Gastrocnemius medialis (tissue), 4 donors: ENCODE measurements around the gene TEN1. TPM values are rescaled to one million over a fixed set of nuclear protein-coding genes. Genes with fewer than 3 reads are reported as not detected.

ENCODE experiments used
- ATAC-seq, 2 donors: fragments of 150-250 bp; one replicate each; pipeline ENCODE4 v1.9.1; 2016
- DNase-seq, 2 donors: peaks; one replicate each; pipeline ENCODE4 v3.0.0-alpha.2; 2019
- H3K27ac ChIP-seq, 4 donors: fragments of 200-600 bp; sonication (generic); 1 replicate in 1 of 4; 2 replicates in 3 of 4; pipeline ENCODE4 v1.5.1; 2016 to 2018; ENCODE audit warnings: mild to moderate bottlenecking in 2 of 4, moderate library complexity in 1 of 4
- H3K27me3 ChIP-seq, 3 donors: fragments of 200-600 bp; sonication (generic) in 2 of 3; 1 replicate in 1 of 3; 2 replicates in 2 of 3; pipeline versions ENCODE4 v1.5.1 to v1.6.0; 2016 to 2019; ENCODE audit warnings: mild to moderate bottlenecking in 1 of 3, moderate library complexity in 1 of 3
- H3K36me3 ChIP-seq, 2 donors: fragments of 200-600 bp; sonication (generic) in 1 of 2; one replicate each; pipeline ENCODE4 v1.5.1; 2017 to 2018
- H3K4me1 ChIP-seq, 2 donors: fragments of 200-600 bp; sonication (generic) in 1 of 2; one replicate each; pipeline ENCODE4 v1.5.1; 2016 to 2017; ENCODE audit warnings: mild to moderate bottlenecking in 2 of 2
- H3K4me3 ChIP-seq, 4 donors: fragments of 200-600 bp; sonication (generic) in 3 of 4; 1 replicate in 1 of 4; 2 replicates in 3 of 4; pipeline ENCODE4 v1.5.1; 2016 to 2019; ENCODE audit warnings: mild to moderate bottlenecking in 2 of 4
- H3K9me3 ChIP-seq, 3 donors: fragments of 200-600 bp; sonication (generic) in 2 of 3; 1 replicate in 1 of 3; 2 replicates in 2 of 3; pipeline ENCODE4 v1.5.1; 2016 to 2019
- POLR2A ChIP-seq, 2 donors: fragments of 450-650 bp; IDR thresholded peaks; one replicate each; pipeline ENCODE4 v1.6.1; 2017; ENCODE audit warnings: antibody characterized with exemption in 2 of 2, mild to moderate bottlenecking in 2 of 2, moderate library complexity in 2 of 2
- in situ Hi-C, 4 donors: fragments of 200-750 bp; cut with MboI; loops; one replicate each; pipeline versions ENCODE4 v1.15.0 to v1.8.0; 2017; ENCODE audit warnings: low sequenced_read_pairs in 4 of 4
- intact Hi-C: fragments of 100-400 bp; cut with DNase I; formaldehyde crosslinking; loops from one replicate; pipeline ENCODE4 v1.15.1; 2023; ENCODE audit warnings: low total_unique reads
- total RNA-seq, 4 donors: library from RNA; depleted of rRNA; stranded (reverse); fragments of >200 nt; gene quantifications; one replicate each; pipeline versions ENCODE4 v1.1.0 to v1.2.3, GENCODE V29; 2016
- TF ChIP-seq, protein P1 (sequence below), 5 experiments: fragments of 450-650 bp in 3 of 5; fragments of 200-600 bp in 2 of 5; sonication (generic) in 2 of 5; IDR thresholded peaks in 4 of 5; conservative IDR thresholded peaks in 1 of 5; 1 replicate in 4 of 5; 2 replicates in 1 of 5; pipeline ENCODE4 v1.5.1; 2016 to 2019; ENCODE audit warnings: antibody characterized with exemption in 5 of 5, mild to moderate bottlenecking in 3 of 5, moderate library complexity in 3 of 5

The TEN1 gene
- total RNA-seq, 4 donors from 2014 or later: 4.2 to 9.2 (median 6.8) TPM

DNA sequence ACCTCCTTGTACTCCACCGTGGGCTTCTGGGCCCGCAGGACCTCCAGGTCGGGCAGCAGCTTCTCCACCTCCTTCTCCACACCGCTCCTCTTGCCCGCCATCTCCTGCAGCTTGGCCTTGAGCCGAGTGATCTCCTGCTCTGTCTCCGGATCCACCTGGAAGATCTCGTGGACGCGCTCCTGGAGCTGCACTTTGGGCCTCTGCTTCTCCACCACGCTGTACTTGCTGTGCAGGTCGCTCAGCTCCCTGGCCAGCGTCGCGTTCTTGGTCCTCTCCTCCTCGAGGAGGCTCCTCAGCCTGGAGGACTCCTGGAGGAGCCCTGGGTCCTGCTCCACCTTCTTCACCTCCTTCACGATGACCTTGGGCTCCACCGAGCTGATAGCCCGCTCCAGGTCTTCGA is 30.4 kb downstream of the TEN1 start:
- intact Hi-C loops: no loop called here
- Histone ChIP-seq H3K4me3 (no peak overlapping the region), H3K4me1 (peaks cover 5 to 6% of the 10 kb centered on the region in 2 donors), H3K27me3 (no peaks in the 10 kb centered on the region), H3K27ac (no peak overlapping the region), H3K36me3 (no peaks in the 10 kb centered on the region), H3K9me3 (no peaks in the 10 kb centered on the region)
- DNase-seq (no peak), ATAC-seq (no peak)
- TF ChIP-seq, protein P1, sequence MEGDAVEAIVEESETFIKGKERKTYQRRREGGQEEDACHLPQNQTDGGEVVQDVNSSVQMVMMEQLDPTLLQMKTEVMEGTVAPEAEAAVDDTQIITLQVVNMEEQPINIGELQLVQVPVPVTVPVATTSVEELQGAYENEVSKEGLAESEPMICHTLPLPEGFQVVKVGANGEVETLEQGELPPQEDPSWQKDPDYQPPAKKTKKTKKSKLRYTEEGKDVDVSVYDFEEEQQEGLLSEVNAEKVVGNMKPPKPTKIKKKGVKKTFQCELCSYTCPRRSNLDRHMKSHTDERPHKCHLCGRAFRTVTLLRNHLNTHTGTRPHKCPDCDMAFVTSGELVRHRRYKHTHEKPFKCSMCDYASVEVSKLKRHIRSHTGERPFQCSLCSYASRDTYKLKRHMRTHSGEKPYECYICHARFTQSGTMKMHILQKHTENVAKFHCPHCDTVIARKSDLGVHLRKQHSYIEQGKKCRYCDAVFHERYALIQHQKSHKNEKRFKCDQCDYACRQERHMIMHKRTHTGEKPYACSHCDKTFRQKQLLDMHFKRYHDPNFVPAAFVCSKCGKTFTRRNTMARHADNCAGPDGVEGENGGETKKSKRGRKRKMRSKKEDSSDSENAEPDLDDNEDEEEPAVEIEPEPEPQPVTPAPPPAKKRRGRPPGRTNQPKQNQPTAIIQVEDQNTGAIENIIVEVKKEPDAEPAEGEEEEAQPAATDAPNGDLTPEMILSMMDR (IDR thresholded peaks at IDR 0.05 in 4 of 5, conservative IDR thresholded peaks at IDR 0.05 in 1 of 5): no peak
- TF ChIP-seq POLR2A (IDR thresholded peaks at IDR 0.05): no peak
- in situ Hi-C loops: loop anchor here (5.0 kb wide), 1 partner anchor 102 kb away; no protein-coding TSS in a partner anchor

DNA sequence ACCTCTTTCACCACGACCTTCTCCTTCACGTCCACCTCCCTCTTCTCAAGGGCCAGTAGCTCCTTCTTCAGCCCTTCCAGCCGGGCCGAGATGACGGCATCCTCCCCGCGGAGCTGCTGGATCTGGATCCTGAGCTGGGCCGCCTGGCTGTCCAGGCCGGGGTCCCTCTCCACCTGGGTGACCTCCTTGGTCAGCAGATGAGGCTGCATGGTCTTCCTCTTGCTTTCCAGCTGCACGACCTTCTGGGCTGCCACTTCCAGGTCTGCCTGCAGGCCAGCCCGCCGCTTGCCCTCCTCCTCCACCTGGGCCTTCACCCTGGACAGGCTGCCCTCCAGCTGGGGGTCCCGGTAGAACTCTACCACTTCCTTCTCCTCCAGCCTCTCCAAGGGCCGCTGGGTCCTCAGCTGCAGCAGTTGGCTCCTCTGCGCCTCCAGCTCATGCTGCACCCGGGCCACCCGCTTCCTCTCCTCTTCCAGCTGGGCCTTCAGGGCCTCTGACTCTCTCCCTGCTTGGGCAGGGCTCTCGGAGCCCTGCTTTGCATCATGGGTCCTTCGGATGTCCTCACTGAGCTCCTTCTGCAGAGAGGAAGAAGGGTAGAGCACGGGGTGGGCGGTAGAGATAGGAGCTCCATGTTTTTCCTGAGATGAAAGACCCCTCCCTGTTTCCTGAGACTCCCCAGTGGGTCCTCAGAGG is 31.1 kb downstream of the TEN1 start:
- Histone ChIP-seq H3K4me1 (peaks cover 4 to 5% of the 10 kb centered on the region in 2 donors), H3K4me3 (no peak overlapping the region), H3K27ac (no peak overlapping the region), H3K36me3 (no peaks in the 10 kb centered on the region), H3K27me3 (no peaks in the 10 kb centered on the region), H3K9me3 (no peaks in the 10 kb centered on the region)
- DNase-seq (no peak), ATAC-seq (no peak)
- TF ChIP-seq POLR2A (IDR thresholded peaks at IDR 0.05): no peak
- TF ChIP-seq, protein P1 (IDR thresholded peaks at IDR 0.05 in 4 of 5, conservative IDR thresholded peaks at IDR 0.05 in 1 of 5): no peak
- intact Hi-C loops (no loop called here), in situ Hi-C loops (loop anchor here (5.0 to 10.0 kb wide), 2 partner anchors 103 to 285 kb away; no protein-coding TSS in a partner anchor)

DNA sequence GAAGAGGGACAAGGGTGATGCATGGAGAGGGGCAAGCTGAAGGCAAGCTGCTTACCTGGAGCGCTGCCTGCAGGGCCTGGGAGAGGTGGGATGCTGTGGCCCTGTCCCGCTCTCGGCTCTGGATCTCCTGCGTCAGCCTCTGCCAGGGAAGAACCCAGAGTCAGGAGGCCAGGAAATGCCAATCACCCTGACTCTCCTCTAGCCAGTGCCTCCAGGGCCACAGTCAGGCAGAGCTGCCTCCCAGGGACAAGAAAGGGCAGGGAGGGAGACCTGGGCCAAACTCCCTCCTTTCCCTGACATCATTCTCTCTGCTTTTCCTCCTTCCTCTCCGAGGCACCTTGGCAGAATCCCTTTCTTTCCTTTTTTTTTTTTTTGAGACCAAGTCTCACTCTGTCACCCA is 32.9 kb downstream of the TEN1 start:
- DNase-seq (no peak), ATAC-seq (no peak)
- Histone ChIP-seq H3K27me3 (no peaks in the 10 kb centered on the region), H3K4me1 (peaks cover 0 to 3% of the 10 kb centered on the region in 2 donors), H3K9me3 (no peaks in the 10 kb centered on the region), H3K27ac (no peak overlapping the region), H3K36me3 (no peaks in the 10 kb centered on the region), H3K4me3 (no peak overlapping the region)
- no peak for TF ChIP-seq POLR2A (IDR thresholded peaks at IDR 0.05)
- TF ChIP-seq, protein P1 (IDR thresholded peaks at IDR 0.05 in 4 of 5, conservative IDR thresholded peaks at IDR 0.05 in 1 of 5): no peak
- intact Hi-C loops: no loop called here
- in situ Hi-C loops: loop anchor here in 1 of 4 donors (10.0 kb wide), 1 partner anchor 283 kb away; no protein-coding TSS in a partner anchor

DNA sequence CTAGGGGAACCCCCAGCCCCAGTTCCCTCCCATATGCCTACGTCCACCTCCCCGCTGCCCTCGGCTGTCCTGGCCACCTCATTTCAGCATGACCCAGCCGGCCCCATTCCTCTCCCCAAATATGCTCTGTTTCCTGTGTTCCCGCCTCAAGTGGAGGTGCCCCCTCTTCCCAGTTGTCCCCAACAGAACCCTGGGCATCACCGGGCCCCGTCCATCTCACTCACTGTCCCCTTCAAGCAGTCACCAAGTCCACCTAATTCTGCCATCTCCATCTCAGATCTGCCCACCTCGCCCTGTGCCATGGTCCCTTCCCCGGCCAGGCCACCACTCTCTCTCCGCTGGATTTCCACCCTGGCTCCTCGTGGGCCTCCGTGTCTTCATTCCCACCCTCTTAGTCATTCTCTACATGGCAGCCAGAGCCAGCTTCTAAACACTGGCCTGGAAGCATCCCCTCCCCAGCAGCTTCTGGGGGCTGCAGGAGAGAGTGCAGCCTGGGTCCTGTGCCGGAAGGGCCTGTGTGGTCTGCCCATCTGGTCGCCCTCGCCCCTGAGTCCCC is 34.4 kb downstream of the TEN1 start:
- intact Hi-C loops (no loop called here), in situ Hi-C loops (loop anchor here in 1 of 4 donors (10.0 kb wide), 1 partner anchor 281 kb away; no protein-coding TSS in a partner anchor)
- DNase-seq (no peak), ATAC-seq (no peak)
- no peak for TF ChIP-seq POLR2A (IDR thresholded peaks at IDR 0.05)
- TF ChIP-seq, protein P1 (IDR thresholded peaks at IDR 0.05 in 4 of 5, conservative IDR thresholded peaks at IDR 0.05 in 1 of 5): no peak
- Histone ChIP-seq H3K36me3 (no peaks in the 10 kb centered on the region), H3K27ac (no peak overlapping the region), H3K4me1 (peaks cover 0 to 3% of the 10 kb centered on the region in 2 donors), H3K9me3 (no peaks in the 10 kb centered on the region), H3K27me3 (no peaks in the 10 kb centered on the region), H3K4me3 (no peak overlapping the region)
